ENCODE measurements around the gene LIPT2.

The LIPT2 gene

DNA sequence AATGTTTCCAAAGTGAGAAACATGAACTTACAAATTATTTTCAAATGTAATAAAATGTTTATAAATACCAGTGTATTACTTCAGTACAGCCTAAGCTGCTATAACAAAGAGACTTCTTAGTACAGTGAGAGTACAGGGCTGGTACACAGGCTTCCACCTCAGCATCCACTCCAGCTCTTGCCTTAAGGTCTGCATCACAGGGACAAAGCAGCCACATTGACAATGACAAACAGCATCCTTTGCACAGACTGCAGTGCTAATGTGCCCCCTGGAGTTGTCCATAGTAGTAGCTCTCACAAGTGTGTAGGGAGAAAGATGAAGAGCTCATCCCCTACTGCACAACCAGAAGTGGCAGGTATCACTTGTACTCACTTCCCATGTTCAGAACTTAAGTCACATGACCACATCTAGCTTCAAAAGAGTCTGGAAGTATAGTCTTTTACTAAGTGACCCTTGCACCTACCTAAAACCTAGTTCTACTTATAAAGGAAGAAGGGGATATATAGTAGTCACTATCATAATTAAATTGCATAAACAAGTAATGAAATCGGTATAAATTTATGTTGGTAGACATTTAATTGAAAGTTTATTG lies 10.7 kb upstream of the LIPT2 start:
- DNase-seq (ENCODE audit: low spot score): no peak

GRCh38 chr11:74494916-74495315 lies 1.4 kb upstream of the LIPT2 start:
- DNase-seq (ENCODE audit: low spot score): no peak

DNA sequence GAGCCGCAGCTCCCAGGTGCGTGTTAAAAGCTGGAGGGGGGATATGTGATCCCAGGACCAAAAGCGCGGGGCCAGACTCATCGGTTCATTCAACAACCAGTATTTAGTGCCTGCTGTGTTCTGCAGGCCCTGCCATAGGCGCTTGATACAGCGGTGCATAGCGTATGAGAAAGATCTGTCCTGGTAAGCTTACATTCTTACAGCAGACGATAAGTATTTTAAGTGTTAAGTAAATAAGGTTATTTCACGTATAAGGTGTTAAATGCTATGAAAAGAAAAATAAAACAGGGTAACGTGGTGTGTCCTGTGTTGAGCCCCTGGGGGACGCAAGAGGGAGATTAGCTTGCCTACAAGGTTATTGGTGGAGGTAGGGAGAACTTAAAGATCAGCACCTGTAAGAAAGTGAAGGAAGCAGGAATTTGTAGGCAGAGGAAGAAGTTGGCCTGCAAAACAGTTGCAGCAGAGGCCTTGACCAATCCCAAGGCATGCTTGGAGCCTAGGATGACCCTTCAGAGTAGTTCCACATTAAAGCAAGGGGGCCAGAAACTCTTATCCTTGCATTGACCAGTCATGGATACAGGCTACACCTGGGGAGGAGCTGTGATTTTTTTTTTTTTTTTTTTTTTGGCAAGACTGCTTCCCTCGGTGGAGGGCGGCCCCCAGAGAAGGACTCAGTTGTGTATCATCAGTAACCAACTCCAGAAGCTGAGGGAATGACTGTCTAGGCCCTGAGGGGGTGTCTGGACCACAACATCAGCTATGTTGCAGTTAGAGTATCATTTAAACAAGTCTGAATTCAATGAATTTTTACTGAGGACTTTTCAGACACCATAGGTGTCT lies 487 bp upstream of the LIPT2 start:
- DNase-seq (ENCODE audit: low spot score): no peak

GRCh38 chr11:74492084-74492483 lies 1.4 kb downstream of the LIPT2 start:
- DNase-seq (ENCODE audit: low spot score): no peak

- DNase-seq (ENCODE audit: low spot score): no peak
Observed at GRCh38 chr11:74490941-74491340, 2.6 kb downstream of the LIPT2 start.

DNA sequence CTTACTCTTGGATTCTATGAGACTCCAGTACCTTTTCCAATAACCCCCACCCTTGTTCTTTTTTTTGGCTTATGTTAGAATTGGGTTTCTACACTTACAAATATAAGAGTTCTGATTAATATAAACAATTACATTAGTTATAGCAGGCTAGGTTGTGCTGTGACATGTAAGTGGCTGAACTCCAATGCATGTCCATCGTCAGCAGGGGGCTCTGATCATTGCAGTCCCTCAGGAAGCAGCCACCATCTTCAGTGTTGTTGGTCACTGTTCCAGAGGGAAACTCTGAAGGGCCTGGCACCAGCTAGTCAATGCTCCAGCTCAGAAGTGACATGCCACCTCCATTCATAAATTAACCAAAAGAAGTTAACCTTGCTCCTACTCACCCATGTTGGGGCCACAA lies 5.6 kb downstream of the LIPT2 start:
- no peak for DNase-seq (ENCODE audit: low spot score)

GRCh38 chr11:74485868-74486267 lies 7.7 kb downstream of the LIPT2 start:
- DNase-seq (ENCODE audit: low spot score): no peak

- no peak for DNase-seq (ENCODE audit: low spot score)
Observed at GRCh38 chr11:74480688-74481417, 12.7 kb downstream of the LIPT2 start.

GRCh38 chr11:74479732-74480123 lies 13.8 kb downstream of the LIPT2 start:
- no peak for DNase-seq (ENCODE audit: low spot score)

- DNase-seq (ENCODE audit: low spot score): no peak
Observed at GRCh38 chr11:74478877-74479731, 14.4 kb downstream of the LIPT2 start.

- DNase-seq (ENCODE audit: low spot score): no peak
Observed at GRCh38 chr11:74476536-74476935, 17.0 kb downstream of the LIPT2 start.

GRCh38 chr11:74474316-74474715 lies 19.2 kb downstream of the LIPT2 start:
- DNase-seq (ENCODE audit: low spot score): no peak

- DNase-seq (ENCODE audit: low spot score): no peak
Observed at GRCh38 chr11:74473382-74474173, 19.9 kb downstream of the LIPT2 start.

GRCh38 chr11:74471668-74472429 lies 21.7 kb downstream of the LIPT2 start:
- DNase-seq (ENCODE audit: low spot score): no peak

DNA sequence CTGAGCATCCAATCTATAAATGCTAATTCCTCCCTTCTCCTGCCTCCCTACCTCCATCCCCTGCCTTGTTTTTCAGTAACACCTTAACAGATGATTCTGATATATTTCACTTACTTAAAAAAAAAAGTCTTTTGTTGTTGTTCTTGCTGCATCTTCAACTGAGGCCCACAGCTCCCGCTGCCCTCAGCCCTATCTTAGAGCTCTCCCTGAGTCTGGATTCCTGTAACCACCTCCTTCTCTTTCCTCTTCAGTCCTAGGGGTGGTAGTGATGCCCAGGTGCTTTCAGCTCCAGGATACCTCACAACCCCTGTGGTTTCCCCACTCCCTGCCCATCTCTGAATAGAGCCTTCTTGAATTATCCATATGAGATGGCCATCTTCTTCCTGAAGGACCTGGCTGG lies 22.5 kb downstream of the LIPT2 start:
- no peak for DNase-seq (ENCODE audit: low spot score)

DNA sequence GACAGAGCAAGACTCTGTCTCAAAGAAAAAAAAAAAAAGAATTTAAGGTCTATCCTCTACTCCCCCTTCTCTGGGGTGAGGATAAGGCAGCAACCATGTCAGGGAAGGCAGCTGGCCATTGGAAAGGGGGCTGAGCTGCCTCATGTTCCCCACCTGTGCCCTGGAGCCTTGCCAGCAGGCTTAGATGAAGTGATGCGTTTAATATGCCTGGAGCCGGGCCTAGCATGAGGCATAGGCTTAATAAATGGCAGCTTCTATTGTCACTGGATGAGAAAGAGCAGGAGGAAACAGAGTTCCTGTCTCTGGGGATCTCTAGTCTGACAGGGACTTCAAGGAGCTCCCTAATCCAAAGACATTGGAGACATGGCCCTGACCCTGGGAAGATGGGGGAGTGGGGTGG lies 23.0 kb downstream of the LIPT2 start:
- DNase-seq (ENCODE audit: low spot score): no peak

DNA sequence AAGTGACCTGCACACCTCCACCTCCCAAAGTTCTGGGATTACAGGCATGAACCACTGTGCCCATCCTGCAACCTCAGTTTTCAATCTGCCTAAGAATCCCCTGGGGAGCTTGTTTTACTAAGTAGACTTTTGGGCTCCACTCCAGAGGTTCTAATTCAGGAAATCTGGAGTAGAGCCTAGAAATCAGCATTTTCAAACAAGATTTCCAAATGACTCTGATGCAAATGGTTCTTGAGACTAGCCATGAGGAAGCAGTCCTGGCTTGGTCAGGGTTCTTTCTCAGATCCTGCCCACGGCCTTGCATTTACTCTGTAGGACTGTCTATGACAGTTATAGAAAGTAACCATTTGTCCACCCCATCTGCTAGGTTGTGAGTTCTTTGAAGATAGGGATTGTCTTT lies 24.6 kb downstream of the LIPT2 start:
- DNase-seq (ENCODE audit: low spot score): no peak

DNA sequence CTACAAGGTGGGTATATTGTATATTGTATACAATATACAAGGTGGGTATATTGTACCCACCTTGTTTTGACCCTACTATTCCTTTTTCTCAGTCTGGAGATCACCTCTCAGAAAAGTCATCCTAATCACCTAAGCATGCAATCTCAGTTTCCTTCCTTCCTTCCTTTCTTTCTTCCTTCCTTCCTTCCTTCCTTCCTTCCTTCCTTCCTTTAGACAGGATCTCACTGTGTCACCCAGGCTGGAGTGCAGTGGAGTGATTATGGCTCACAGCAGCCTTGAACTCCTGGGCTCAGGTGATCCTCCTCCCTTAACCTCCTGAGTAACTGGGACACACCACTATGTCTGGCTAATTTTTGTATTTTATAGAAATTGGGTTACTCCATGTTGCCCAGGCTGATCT lies 25.0 kb downstream of the LIPT2 start:
- no peak for DNase-seq (ENCODE audit: low spot score)

DNA sequence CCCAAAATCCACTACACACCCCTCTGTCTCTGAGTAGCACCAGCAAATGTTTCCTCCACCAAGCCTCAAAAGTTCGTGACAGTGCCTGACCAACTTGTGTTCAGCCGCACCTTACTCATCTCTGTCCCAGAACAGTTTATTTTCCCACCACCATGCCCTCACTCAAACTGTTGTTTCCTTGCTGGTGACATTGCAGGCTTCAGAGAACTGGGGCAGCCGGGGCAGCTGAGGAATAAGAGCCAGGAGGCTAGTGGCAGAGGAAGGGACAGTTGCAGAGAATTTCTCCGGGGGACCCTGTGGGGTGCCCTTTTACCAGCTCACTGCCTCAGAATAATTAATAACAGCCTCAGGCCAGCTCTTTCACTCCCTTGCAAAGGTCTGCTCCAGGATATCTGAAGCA lies 25.5 kb downstream of the LIPT2 start:
- DNase-seq (ENCODE audit: low spot score): no peak
